OCI-LY7 (cell line): ENCODE measurements around the gene CDK19.

Experiments
- EZH2phosphoT487 ChIP-seq: fragments of 200-600 bp; sonication (generic); IDR thresholded peaks from 2 replicates; pipeline ENCODE4 v1.6.1; 2018; ENCODE audit warnings: low read depth, borderline replicate concordance, mild to moderate bottlenecking, mixed run types, antibody characterized with exemption, low read length, moderate library complexity, mixed read lengths
- TF ChIP-seq, protein P1 (sequence below): fragments of 200-600 bp; sonication (generic); conservative IDR thresholded peaks from 2 replicates; pipeline ENCODE4 v1.5.1; 2014; ENCODE audit warnings: mild to moderate bottlenecking, antibody characterized with exemption, low read length, moderate library complexity, mixed read lengths

DNA sequence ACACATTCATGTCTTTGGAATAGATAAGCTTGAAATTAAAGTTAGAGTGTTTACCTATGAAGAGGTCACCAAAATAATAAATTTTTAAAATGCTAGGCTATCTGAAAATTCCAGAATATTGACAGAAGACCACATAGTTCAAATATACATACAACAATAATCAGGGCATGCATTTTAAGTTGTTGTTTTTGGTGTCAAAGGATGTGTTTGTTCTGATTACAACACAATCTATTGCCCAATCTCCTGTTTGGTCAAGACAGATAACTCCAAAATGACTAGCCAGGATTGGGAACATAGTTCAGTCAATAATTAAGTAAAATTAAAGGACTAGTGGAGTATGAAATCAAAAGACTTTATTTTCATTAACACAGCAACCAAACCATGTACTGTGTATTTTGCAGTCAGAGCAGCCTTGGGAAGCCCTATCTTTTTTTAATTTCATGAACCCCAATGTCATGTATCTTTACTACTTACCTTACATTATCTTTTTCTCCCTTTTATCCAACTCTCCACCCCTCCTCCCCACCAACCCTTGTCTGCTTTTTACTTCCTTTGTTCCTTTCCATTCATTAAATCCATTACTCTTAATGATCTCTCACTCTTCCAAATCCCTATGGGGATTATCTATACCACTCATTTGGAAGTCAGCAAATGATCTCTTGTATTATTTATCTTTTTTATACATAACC lies 111.2 kb downstream of the CDK19 start:
- TF ChIP-seq, protein P1, sequence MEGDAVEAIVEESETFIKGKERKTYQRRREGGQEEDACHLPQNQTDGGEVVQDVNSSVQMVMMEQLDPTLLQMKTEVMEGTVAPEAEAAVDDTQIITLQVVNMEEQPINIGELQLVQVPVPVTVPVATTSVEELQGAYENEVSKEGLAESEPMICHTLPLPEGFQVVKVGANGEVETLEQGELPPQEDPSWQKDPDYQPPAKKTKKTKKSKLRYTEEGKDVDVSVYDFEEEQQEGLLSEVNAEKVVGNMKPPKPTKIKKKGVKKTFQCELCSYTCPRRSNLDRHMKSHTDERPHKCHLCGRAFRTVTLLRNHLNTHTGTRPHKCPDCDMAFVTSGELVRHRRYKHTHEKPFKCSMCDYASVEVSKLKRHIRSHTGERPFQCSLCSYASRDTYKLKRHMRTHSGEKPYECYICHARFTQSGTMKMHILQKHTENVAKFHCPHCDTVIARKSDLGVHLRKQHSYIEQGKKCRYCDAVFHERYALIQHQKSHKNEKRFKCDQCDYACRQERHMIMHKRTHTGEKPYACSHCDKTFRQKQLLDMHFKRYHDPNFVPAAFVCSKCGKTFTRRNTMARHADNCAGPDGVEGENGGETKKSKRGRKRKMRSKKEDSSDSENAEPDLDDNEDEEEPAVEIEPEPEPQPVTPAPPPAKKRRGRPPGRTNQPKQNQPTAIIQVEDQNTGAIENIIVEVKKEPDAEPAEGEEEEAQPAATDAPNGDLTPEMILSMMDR: no peak
- no peak for TF ChIP-seq EZH2phosphoT487
